GM18499 (cell line): Measurements from ENCODE around the gene SCLT1.

Experiments
- ATAC-seq: cut with Tn5 transposase; IDR thresholded peaks from one replicate; pipeline ENCODE4 v1.9.1; 2021; ENCODE audit warnings: moderate number of reproducible peaks; ENCODE audit not compliant: insufficient read depth, unreplicated experiment

The SCLT1 gene

DNA sequence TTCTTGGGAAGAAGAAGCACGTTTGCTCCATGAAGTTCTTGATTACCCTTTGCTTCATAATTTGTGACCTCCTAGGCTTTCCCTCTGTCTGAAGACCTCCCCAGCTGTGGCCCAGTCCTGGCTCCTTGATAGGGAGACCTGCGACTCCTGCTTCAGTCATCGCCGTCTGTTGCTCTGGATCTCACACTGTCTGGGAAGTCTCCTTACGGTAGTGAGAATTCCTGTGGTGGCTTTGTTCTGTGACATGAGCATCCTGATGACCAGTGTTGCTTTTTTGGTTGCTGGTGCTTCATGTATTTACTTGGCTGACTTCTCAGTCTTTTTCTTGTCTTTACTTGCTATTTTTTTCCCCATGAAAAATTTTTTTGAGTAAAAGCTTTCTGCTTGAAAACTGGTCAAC, 239.6 kb downstream of the SCLT1 start:
- no peak for ATAC-seq

DNA sequence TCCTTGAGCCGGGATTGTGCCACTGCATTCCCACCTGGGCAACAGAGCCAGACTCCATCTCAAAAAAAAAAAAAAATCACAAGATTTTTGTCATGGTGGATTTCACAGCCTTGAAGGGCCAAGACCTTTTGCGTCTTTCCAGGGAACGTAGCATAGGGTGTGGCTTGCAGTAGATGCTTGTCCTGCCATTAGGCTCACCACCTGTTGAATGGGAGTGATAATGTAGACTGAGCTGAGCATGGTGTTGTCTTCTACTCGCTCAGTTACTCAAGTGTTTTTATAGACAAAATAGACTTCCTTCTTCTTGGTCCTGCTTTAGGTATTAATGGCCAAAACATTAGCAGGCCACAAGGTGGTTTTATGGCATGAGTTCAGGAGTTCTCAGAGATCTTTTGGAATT, 243.1 kb downstream of the SCLT1 start:
- no peak for ATAC-seq

DNA sequence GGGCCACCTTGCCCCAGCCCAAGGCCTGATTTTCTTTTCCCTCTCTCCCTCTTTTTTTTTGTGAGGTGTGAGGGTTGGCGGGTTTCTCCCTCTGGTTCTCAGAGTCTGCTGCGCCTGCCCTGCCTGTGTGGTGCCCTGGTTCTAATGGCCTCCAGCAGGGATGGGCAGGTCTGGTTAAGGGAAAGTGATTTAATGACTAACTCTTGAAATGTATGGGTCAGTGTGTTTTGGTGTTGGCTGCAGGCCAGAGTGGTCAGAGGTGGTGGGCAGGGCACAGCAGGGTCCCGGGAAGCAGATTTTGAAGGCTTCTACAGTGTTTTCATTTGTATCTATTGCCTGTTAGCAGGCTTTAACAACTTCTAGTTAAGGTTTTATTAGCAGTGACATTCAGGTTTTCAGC, 244.9 kb downstream of the SCLT1 start:
- no peak for ATAC-seq

DNA sequence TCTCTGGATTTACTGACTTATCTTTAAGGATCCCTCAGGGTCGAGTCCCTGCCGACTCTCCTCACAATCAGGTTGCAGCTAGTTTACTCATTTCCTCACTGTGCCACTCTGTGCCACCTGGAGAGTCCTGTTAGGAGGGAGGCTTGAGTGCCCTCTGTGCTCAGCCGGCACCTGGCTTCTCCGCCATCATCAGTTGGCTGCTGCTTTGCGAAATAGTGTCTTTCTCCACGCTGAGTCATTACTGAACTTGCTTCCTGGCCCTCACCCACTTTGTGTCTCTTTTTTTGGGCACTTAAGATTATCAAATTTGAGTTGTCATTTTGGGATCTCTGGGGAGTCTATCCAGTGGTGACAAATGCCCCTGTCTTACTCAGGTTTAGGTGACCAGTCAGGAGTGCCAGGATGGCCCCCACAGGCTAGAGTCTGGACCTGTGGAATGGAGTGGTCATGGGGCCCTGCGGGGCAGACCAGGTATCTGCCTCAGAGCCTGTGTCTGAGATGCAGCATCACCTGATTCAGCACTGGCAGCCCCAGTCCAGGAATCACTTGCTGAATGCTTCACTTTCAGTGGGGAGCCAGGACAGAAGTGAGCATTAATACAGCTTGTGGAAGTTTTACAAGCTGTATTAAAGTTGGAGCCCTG, 246.1 kb downstream of the SCLT1 start:
- ATAC-seq, result no peak

DNA sequence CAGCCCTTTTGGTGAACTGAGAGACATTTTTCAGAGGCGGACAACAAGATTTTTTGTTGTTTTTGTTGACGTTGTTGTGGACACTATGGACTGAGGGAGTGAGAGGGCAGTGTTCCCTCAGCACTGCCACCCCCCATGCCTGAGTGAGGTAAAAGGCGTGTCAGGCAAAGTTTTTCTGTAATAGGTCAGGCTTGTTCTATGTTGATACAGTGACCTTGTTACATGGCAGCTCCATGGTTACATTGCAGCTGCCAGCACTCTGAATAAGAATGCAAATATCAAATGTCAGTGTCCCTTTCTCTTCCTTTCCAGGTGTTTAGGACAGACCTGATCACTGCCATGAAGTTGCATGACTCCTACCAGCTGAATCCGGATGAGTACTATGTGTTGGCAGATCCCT, 247.3 kb downstream of the SCLT1 start:
- ATAC-seq, result no peak

DNA sequence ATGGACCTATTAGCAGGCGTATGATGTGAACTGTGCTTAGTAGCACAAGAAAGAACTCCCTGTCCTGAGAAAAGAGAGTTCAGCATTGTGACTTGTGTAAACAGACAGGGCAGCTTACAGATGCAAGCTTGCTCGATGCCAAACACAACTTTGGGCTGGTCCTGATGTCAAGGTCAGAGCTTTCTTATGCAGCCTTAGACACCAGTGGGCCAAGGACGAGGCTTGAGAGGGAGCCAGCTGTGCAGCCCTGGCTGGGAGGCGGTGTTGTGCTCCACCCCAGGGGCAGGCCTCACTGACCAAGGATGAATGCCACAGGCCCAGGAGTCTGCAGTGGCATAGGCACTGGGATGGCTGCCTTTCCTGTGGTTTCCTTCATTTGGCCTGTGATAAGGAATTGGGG, 248.4 kb downstream of the SCLT1 start:
- ATAC-seq, result no peak

DNA sequence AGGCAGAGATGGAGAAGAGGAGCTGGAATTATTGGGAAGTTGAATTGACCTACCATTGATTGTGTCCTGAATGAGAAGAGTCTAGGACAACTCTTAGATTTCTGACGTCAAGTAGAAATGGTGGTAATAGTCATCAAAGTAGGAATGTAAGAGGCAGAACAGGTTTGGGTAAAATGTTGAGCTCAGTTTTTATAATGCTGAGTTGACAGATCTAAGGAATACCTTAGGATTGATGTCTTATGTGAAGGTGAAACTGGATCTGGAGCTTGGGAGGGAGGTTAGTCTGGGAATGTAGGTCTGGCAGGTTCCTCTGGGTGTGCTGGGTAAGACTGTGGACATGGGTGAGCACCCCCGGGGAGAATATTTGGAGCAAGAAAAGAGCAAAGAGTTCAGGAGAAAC, 251.9 kb downstream of the SCLT1 start:
- no peak for ATAC-seq

DNA sequence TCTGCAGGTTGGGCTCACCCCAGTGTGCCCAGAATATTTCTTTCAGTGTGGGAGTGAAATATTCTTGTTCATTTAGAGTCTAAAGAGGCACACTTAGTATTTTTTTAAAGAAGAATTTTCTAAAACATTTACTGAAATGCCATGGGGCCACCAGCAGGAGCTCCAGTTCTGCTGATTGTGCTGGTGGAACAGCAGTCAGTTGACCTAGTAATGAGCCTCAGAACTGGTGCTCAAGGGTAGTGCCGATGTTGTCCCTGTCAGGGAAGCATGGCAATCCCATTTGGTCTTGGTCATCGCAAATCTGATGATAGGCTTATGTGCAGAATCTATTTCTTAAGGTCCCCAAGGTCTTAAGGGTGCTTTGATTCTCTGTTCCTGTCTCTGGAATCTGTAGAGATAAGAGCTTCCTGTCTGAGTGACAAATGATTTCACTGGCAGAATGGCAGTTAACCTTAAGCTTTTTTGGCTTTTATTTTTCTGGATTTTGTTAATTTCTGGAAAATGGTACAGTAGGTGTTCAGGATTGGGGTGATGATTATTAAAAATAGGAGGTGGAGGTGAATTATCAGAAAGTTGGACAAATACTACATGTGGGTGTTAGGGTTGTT, 252.5 kb downstream of the SCLT1 start:
- no peak for ATAC-seq

DNA sequence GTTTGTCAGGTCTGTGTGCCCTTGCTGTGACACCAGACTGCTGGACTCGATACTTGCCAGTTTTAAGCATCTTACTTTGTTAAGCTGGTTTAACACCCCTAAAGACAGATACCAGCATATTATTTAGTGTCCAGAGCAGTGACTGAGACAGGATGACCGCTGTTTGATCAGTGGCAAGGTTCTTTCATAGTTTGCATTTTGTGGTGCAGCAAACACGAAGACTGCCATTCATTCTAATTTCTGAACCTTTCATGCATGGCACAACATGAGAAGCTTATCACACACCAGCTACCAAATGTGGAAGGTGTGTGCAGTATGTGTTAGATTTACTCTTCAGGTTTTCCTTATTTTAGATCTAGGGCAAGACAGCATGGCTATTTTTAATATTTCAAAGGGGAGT, 255.7 kb downstream of the SCLT1 start:
- ATAC-seq, result no peak

DNA sequence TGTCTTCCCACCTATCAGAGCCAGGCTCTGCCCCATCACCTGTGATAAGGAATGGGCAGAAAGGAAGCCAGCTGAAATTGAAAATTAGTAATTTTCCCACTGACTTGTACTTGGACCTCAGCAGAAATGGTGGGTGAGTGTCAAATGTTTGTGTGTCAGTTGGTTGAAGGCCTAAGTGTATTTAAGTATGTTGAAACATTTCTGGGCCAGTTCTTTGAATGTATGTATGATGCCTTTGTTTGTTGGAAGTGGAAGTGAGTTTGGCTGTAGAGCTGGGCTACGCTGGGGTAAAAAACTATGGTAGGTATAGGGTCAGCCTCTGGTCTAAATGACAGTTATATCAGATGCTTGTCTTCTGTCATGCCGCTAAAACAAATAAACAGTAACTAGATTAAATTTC, 256.1 kb downstream of the SCLT1 start:
- no peak for ATAC-seq

DNA sequence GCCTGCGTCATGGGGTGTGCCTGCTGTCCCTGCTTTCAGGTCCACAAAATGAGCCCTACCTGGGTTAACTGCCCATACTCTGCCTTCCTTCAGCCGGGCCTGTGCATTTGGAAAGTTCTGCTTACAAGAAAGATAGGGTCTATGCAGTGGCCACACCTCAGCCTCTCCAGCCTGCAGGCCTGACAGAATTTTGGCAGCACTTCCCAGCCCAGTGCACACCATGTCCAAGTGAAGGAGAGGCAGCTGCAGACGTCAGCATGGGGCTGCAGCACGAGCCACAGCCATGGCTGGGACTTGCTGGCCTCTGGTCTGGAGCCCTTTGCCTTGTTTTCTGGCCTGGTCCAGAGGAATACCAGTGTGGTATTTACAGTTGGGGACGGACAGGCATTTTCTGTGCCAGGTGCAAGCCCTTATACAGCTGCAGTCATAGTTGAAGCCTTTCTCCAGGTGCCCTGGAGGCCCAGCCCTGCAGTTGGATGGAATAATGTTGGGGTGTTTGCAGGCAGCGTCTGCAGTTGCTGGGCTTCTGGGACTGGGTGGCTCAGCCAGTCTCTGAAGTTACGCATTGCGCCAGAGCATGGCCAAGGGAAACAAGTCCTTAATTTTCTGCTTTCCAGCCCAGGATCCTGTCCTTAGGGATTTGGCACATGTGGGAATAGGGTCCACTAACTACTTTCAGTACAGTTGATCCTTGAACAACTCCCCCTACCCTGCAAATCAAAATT, 257.7 kb downstream of the SCLT1 start:
- no peak for ATAC-seq
